ENCODE measurements around the gene MANEAL.

Gene MANEAL

DNA sequence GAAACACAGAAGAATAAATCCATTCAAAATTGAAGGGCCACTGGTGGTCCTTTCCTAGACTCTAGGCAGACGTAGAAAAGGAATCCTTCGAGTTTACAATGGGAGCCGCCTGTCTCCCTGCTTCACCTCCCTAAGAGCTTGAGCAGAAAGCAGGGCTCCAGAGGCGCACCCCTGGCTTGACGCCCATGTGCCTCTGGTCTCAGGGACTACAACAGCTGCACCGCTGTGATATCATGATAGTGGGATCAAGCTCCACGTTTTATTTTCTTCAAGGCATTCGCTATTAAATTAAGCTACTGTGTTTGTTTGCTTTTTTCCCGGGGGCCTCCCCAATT lies 13.5 kb downstream of the MANEAL start:
- peaks cover 27% of the 10 kb centered on the region for H3K79me2 ChIP-seq (ENCODE audit: insufficient read depth, low read depth)
- peak overlapping the region; percentile 78; the same call in 1 of the 2 replicates for H3K9ac ChIP-seq
- peaks cover 9% of the 10 kb centered on the region for H4K20me1 ChIP-seq (ENCODE audit: insufficient read depth)
- TF ChIP-seq, protein P1, sequence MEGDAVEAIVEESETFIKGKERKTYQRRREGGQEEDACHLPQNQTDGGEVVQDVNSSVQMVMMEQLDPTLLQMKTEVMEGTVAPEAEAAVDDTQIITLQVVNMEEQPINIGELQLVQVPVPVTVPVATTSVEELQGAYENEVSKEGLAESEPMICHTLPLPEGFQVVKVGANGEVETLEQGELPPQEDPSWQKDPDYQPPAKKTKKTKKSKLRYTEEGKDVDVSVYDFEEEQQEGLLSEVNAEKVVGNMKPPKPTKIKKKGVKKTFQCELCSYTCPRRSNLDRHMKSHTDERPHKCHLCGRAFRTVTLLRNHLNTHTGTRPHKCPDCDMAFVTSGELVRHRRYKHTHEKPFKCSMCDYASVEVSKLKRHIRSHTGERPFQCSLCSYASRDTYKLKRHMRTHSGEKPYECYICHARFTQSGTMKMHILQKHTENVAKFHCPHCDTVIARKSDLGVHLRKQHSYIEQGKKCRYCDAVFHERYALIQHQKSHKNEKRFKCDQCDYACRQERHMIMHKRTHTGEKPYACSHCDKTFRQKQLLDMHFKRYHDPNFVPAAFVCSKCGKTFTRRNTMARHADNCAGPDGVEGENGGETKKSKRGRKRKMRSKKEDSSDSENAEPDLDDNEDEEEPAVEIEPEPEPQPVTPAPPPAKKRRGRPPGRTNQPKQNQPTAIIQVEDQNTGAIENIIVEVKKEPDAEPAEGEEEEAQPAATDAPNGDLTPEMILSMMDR (conservative IDR thresholded peaks at IDR 0.05; ENCODE audit: low read depth, low read length) = no peak
- peak overlapping the region; percentile 29 for H3K4me3 ChIP-seq (IDR thresholded peaks at IDR 0.05; ENCODE audit: insufficient read depth, low read depth, low read length)
- peak overlapping the region; percentile 92 for H3K4me2 ChIP-seq
- 0 out of 2 replicates have a peak overlapping the region, but pooled peaks have one; percentile 15 for H2AFZ ChIP-seq (ENCODE audit: low read depth)
- no peaks in the 10 kb centered on the region for H3K27me3 ChIP-seq (ENCODE audit: insufficient read depth, low read depth)
- H3K36me3 ChIP-seq (ENCODE audit: insufficient read depth) = peaks cover 10% of the 10 kb centered on the region; the same call in 1 of the 2 replicates
- H3K27ac ChIP-seq = peak overlapping the region; percentile 42; the same call in 1 of the 2 replicates
- H3K4me1 ChIP-seq (ENCODE audit: low read depth, poor library complexity, severe bottlenecking) = peaks cover 46% of the 10 kb centered on the region

DNA sequence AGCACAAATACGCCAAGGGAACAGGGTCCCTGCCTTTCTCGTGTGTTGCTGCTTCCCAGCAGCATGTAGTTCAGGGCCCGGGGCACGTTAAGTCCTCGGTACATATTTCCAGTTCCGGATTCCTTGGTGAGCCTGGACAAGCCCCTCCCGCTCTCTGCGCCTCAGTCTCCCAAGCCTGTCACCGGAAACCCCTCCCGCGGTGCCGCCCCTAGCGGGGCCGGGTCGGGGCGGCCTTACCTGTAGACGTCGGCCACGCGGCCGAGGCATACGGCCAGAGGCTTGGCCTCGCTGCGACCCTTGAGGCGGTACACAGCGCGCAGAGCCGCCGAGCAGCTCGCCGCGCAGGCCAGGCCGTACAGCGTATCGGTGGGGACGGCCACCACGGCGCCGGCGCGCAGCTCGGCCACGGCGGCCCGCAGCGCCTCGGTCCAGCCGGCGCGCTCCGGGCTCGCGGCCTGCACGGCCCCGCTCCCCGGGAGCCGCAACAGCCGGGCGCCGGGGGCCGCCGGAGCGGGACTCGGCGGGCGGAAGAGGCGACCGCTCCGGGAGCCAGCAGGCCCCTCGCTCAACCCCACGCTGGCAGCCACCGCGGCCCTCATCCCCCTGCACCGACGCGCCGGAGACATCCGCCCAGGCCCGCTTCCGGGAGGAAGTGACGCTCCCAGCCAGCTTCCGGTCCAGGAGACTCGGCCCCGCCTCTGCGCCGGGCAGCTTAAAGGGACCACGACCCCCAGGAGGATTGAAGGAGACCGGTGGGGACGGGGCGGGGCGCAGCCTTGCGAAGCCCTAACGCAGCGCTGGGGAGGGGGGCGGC lies 14.1 kb downstream of the MANEAL start, which contains the start of the genes C1orf122 and YRDC:
Gene C1orf122 (plus strand): TSS at position 236 of the 814 bp plus-strand sequence. CDS start 615 bp downstream, outside the sequence.
Gene YRDC (minus strand): TSS at position 654 of the 814 bp plus-strand sequence. CDS start 28 bp downstream, at position 626.
- peak within 1 kb of the TSS; percentile 42 for H3K27ac ChIP-seq
- H4K20me1 ChIP-seq (ENCODE audit: insufficient read depth) = peaks cover 9% of the 10 kb centered on the region
- TF ChIP-seq, protein P1 (conservative IDR thresholded peaks at IDR 0.05; ENCODE audit: low read depth, low read length) = no peak
- peaks cover 46% of the 10 kb centered on the region for H3K4me1 ChIP-seq (ENCODE audit: low read depth, poor library complexity, severe bottlenecking)
- H3K36me3 ChIP-seq (ENCODE audit: insufficient read depth) = peaks cover 10% of the 10 kb centered on the region; the same call in 1 of the 2 replicates
- peak within 1 kb of the TSS; percentile 55 for H3K4me3 ChIP-seq (IDR thresholded peaks at IDR 0.05; ENCODE audit: insufficient read depth, low read depth, low read length)
- peaks cover 27% of the 10 kb centered on the region for H3K79me2 ChIP-seq (ENCODE audit: insufficient read depth, low read depth)
- no peaks in the 10 kb centered on the region for H3K27me3 ChIP-seq (ENCODE audit: insufficient read depth, low read depth)
- H3K4me2 ChIP-seq = peak within 1 kb of the TSS; percentile 92
- H2AFZ ChIP-seq (ENCODE audit: low read depth) = peak within 1 kb of the TSS; percentile 55
- peak within 1 kb of the TSS; percentile 78 for H3K9ac ChIP-seq

DNA sequence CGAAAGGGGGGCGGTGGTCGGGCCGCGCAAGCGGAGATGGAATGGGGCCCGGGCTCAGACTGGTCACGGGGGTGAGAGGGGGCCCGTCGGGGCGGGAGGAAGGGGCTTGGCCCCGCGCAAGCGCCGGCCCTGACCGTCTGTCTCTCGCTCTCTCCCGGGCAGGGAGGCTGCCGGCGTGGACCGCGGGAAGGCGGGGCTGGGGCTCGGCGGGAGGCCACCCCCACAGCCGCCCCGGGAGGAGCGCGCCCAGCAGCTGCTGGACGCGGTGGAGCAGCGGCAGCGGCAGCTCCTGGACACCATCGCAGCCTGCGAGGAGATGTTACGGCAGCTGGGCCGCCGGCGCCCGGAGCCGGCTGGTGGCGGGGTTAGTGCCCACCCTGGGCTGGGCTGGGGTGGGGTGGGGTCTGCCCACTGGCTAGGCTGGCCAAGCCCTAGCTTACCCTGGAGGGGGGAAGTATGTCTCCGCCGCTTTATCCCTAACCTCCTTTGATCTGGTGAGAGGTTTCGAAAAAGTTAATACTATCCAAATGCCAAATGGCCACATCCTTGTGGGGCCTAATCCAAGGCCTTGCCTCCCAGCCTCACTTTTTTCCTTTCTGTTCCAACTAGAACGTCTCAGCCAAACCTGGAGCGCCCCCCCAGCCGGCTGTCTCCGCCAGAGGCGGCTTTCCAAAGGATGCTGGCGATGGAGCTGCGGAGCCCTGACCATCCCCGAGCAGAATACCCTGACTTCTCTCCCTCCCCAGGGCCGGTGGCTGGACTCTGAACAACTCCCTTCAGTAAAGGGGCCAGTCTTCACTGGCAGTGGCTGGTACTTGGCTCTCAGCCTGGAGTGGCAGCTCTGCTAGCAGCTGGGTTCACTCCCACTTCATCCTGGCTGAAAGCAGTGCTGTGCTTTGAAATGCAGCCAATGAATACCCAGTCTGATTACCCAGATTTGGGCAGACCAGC lies 15.0 kb downstream of the MANEAL start:
- Histone ChIP-seq H2AFZ (ENCODE audit: low read depth) (peak overlapping the region; percentile 55), H3K4me3 (IDR thresholded peaks at IDR 0.05; ENCODE audit: insufficient read depth, low read depth, low read length) (peak overlapping the region; percentile 55), H3K9ac (peak overlapping the region; percentile 78; the same call in 1 of the 2 replicates), H3K27ac (no peak overlapping the region), H3K4me1 (ENCODE audit: low read depth, poor library complexity, severe bottlenecking) (peaks cover 46% of the 10 kb centered on the region), H3K4me2 (peak overlapping the region; percentile 77), H3K27me3 (ENCODE audit: insufficient read depth, low read depth) (no peaks in the 10 kb centered on the region), H4K20me1 (ENCODE audit: insufficient read depth) (peaks cover 9% of the 10 kb centered on the region), H3K36me3 (ENCODE audit: insufficient read depth) (peaks cover 10% of the 10 kb centered on the region; the same call in 1 of the 2 replicates), H3K79me2 (ENCODE audit: insufficient read depth, low read depth) (peaks cover 27% of the 10 kb centered on the region)
- TF ChIP-seq, protein P1 (conservative IDR thresholded peaks at IDR 0.05; ENCODE audit: low read depth, low read length) = no peak

DNA sequence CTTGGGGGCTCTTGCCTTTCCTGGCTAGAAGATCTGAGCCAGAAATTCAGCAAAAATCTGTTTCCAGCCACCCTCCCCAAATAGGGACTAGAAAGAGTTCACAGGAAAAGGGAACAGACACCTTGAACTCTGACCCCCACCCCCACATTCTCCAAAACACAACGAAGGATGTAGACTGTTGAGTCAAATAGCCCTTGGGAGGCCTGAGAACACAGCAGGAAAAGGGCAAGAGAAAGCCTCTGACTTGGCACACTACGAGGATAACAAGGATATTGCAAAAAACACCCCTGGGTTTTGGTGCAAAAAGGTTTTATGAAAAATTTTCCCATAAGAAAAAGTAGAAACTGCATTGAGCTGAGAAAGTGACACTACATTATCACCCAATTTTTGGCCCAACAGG lies 16.3 kb downstream of the MANEAL start:
- Histone ChIP-seq H3K36me3 (ENCODE audit: insufficient read depth) (peaks cover 10% of the 10 kb centered on the region; the same call in 1 of the 2 replicates), H3K4me2 (no peak overlapping the region; the same call in 1 of the 2 replicates), H2AFZ (ENCODE audit: low read depth) (no peak overlapping the region), H3K4me3 (IDR thresholded peaks at IDR 0.05; ENCODE audit: insufficient read depth, low read depth, low read length) (no peak overlapping the region), H3K27ac (no peak overlapping the region), H3K79me2 (ENCODE audit: insufficient read depth, low read depth) (peaks cover 26% of the 10 kb centered on the region), H3K4me1 (ENCODE audit: low read depth, poor library complexity, severe bottlenecking) (peaks cover 46% of the 10 kb centered on the region), H3K27me3 (ENCODE audit: insufficient read depth, low read depth) (no peaks in the 10 kb centered on the region), H4K20me1 (ENCODE audit: insufficient read depth) (peaks cover 9% of the 10 kb centered on the region), H3K9ac (no peak overlapping the region)
- TF ChIP-seq, protein P1 (conservative IDR thresholded peaks at IDR 0.05; ENCODE audit: low read depth, low read length) = no peak

Measured in KMS-11 (cell line).